H9 (cell line): Measurements from ENCODE around the gene CPT1A. TPM values are rescaled to one million over a fixed set of nuclear protein-coding genes. Genes with fewer than 3 reads are reported as not detected.

Experiments
- DNase-seq: peaks from one replicate; pipeline ENCODE4 v3.0.0-alpha.2; 2017
- H2AFZ ChIP-seq: one replicate; pipeline ENCODE4 v1.6.1; 2013; ENCODE audit warnings: mild to moderate bottlenecking, low read length, control low read depth, moderate library complexity
- H2AK5ac ChIP-seq: 2 replicates; pipeline ENCODE4 v1.6.1; 2013; ENCODE audit warnings: low read length, control low read depth, mixed read lengths; ENCODE audit not compliant: insufficient read length
- H2BK120ac ChIP-seq: one replicate; pipeline ENCODE4 v1.6.1; 2013; ENCODE audit warnings: low read depth, mild to moderate bottlenecking, low read length, control low read depth, inconsistent platforms; ENCODE audit not compliant: poor library complexity, severe bottlenecking
- H2BK12ac ChIP-seq: 2 replicates; pipeline ENCODE4 v1.6.1; 2013; ENCODE audit warnings: low read length, control low read depth, mixed read lengths, low read depth; ENCODE audit not compliant: insufficient read length
- H2BK15ac ChIP-seq: 2 replicates; pipeline ENCODE4 v1.6.1; 2013; ENCODE audit warnings: low read depth, low read length, control low read depth
- H2BK20ac ChIP-seq: one replicate; pipeline ENCODE4 v1.6.1; 2013; ENCODE audit warnings: low read depth, mild to moderate bottlenecking, low read length, control low read depth, inconsistent platforms; ENCODE audit not compliant: poor library complexity, severe bottlenecking
- H2BK5ac ChIP-seq: 2 replicates; pipeline ENCODE4 v1.6.1; 2013; ENCODE audit warnings: low read length, control low read depth, mixed read lengths; ENCODE audit not compliant: insufficient read length
- H3K14ac ChIP-seq: 2 replicates; pipeline ENCODE4 v1.6.1; 2013; ENCODE audit warnings: low read length, control low read depth; ENCODE audit not compliant: insufficient read depth
- H3K18ac ChIP-seq: 2 replicates; pipeline ENCODE4 v1.6.1; 2013; ENCODE audit warnings: low read depth, mild to moderate bottlenecking, mixed read lengths, low read length, control low read depth; ENCODE audit not compliant: insufficient read length
- H3K23ac ChIP-seq: 2 replicates; pipeline ENCODE4 v1.6.1; 2013; ENCODE audit warnings: low read length, control low read depth, mixed read lengths, low read depth; ENCODE audit not compliant: insufficient read length
- H3K23me2 ChIP-seq: 2 replicates; pipeline ENCODE4 v1.6.1; 2013; ENCODE audit warnings: low read depth, mild to moderate bottlenecking, mixed read lengths, low read length, control low read depth; ENCODE audit not compliant: insufficient read length, poor library complexity, severe bottlenecking
- H3K27ac ChIP-seq: 2 replicates; pipeline ENCODE4 v1.5.1; 2013; ENCODE audit warnings: low read length, control low read depth, mixed read lengths, low read depth; ENCODE audit not compliant: insufficient read length
- H3K27me3 ChIP-seq: 2 replicates; pipeline ENCODE4 v1.6.1; 2013; ENCODE audit warnings: low read length, control low read depth, inconsistent platforms; ENCODE audit not compliant: insufficient read depth
- H3K4ac ChIP-seq: 2 replicates; pipeline ENCODE4 v1.6.1; 2013; ENCODE audit warnings: low read depth, mild to moderate bottlenecking, control low read depth, inconsistent platforms, low read length, moderate library complexity
- H3K4me1 ChIP-seq: 2 replicates; pipeline ENCODE4 v1.6.1; 2013; ENCODE audit warnings: low read length, control low read depth, inconsistent platforms; ENCODE audit not compliant: insufficient read depth
- H3K4me2 ChIP-seq: 2 replicates; pipeline ENCODE4 v1.6.1; 2013; ENCODE audit warnings: low read length, control low read depth, mixed read lengths; ENCODE audit not compliant: insufficient read length, insufficient read depth
- H3K56ac ChIP-seq: 2 replicates; pipeline ENCODE4 v1.6.1; 2013; ENCODE audit warnings: low read depth, mild to moderate bottlenecking, mixed read lengths, low read length, control low read depth; ENCODE audit not compliant: insufficient read length
- H3K79me1 ChIP-seq: 2 replicates; pipeline ENCODE4 v1.6.1; 2013; ENCODE audit warnings: low read depth, mild to moderate bottlenecking, moderate library complexity, low read length, control low read depth, inconsistent platforms; ENCODE audit not compliant: insufficient read depth, poor library complexity, severe bottlenecking
- H3K79me2 ChIP-seq: 2 replicates; pipeline ENCODE4 v1.6.1; 2013; ENCODE audit warnings: low read length, control low read depth, inconsistent platforms; ENCODE audit not compliant: insufficient read depth
- H3K9ac ChIP-seq: 2 replicates; pipeline ENCODE4 v1.6.1; 2013; ENCODE audit warnings: low read length, control low read depth, mixed read lengths; ENCODE audit not compliant: insufficient read length; ENCODE audit errors: extremely low read depth
- H3K9me3 ChIP-seq: one replicate; pipeline ENCODE4 v1.6.1; 2013; ENCODE audit warnings: low read depth, low read length, inconsistent platforms; ENCODE audit not compliant: control insufficient read depth
- H3T11ph ChIP-seq: one replicate; pipeline ENCODE4 v1.6.1; 2013; ENCODE audit warnings: mild to moderate bottlenecking, low read length, control low read depth, inconsistent platforms
- H4K20me1 ChIP-seq: one replicate; pipeline ENCODE4 v1.6.1; 2013; ENCODE audit not compliant: control insufficient read depth, insufficient read length, insufficient read depth
- H4K5ac ChIP-seq: 2 replicates; pipeline ENCODE4 v1.6.1; 2013; ENCODE audit warnings: low read depth, mild to moderate bottlenecking, mixed read lengths, low read length, control low read depth; ENCODE audit not compliant: insufficient read length
- H4K8ac ChIP-seq: replicated peaks from 2 replicates; pipeline ENCODE4 v1.6.1; 2013; ENCODE audit warnings: low read length, control low read depth, mixed read lengths, low read depth; ENCODE audit not compliant: insufficient read length
- H4K91ac ChIP-seq: 2 replicates; pipeline ENCODE4 v1.6.1; 2013; ENCODE audit warnings: low read depth, mild to moderate bottlenecking, moderate library complexity, mixed read lengths, low read length, control low read depth; ENCODE audit not compliant: insufficient read length
- H3K27ac Mint-ChIP-seq, 3 experiments: 2 replicates in 2 of 3; 3 replicates in 1 of 3; pipeline ENCODE4 v1.8.0; 2020 to 2021; ENCODE audit warnings: mixed read lengths in 3 of 3, mild to moderate bottlenecking in 1 of 3, moderate library complexity in 1 of 3
- H3K27me3 Mint-ChIP-seq: 2 replicates; pipeline ENCODE4 v1.8.0; 2021; ENCODE audit warnings: low read depth, mild to moderate bottlenecking, moderate library complexity, mixed read lengths
- H3K36me3 Mint-ChIP-seq, 3 experiments: 2 replicates in 2 of 3; 3 replicates in 1 of 3; pipeline ENCODE4 v1.8.0; 2020 to 2021; ENCODE audit warnings: low read depth in 3 of 3, mixed read lengths in 3 of 3; ENCODE audit not compliant: insufficient read depth in 1 of 3
- H3K4me1 Mint-ChIP-seq, 2 experiments: 2 replicates each; pipeline ENCODE4 v1.8.0; 2020; ENCODE audit warnings: mixed read lengths in 2 of 2
- H3K4me3 Mint-ChIP-seq, 2 experiments: 2 replicates in 1 of 2; 3 replicates in 1 of 2; pipeline ENCODE4 v1.8.0; 2020 to 2021; ENCODE audit warnings: mild to moderate bottlenecking in 2 of 2, mixed read lengths in 2 of 2, moderate library complexity in 1 of 2
- H3K9me3 Mint-ChIP-seq, 2 experiments: 2 replicates in 1 of 2; 3 replicates in 1 of 2; pipeline ENCODE4 v1.8.0; 2020; ENCODE audit warnings: mild to moderate bottlenecking in 2 of 2, mixed read lengths in 2 of 2, moderate library complexity in 1 of 2
- CTCF ChIP-seq: fragments of 200-600 bp; sonication (generic); conservative IDR thresholded peaks from 3 replicates; pipeline ENCODE4 v1.8.0; 2021; ENCODE audit warnings: antibody characterized with exemption, mild to moderate bottlenecking
- WGBS: extraction: QIAGEN DNeasy Blood & Tissue Kit; methylation state at CpG from one replicate; pipeline ENCODE4 v1.1.7; 2013; ENCODE audit warnings: missing lambda C conversion rate, low lambda C conversion rate, mixed read lengths; ENCODE audit not compliant: insufficient read length; ENCODE audit errors: extremely low coverage; 5-methylcytosine and 5-hydroxymethylcytosine counted together
- total RNA-seq: library from RNA; stranded (reverse); gene quantifications from 2 replicates; pipeline ENCODE4 v1.2.1, GENCODE V29; 2021

Gene CPT1A
- total RNA-seq, 1 experiment from 2014 or later = 7.5 TPM

GRCh38 chr11:68867066-68867465 lies 25.4 kb upstream of the CPT1A start:
- H3K27me3 ChIP-seq = no peaks in the 10 kb centered on the region
- H2AFZ ChIP-seq = no peak overlapping the region
- no peaks in the 10 kb centered on the region for H3K79me1 ChIP-seq
- peak overlapping the region; percentile 64; the same call in 1 of the 2 replicates for H3K14ac ChIP-seq
- H2BK15ac ChIP-seq = no peak overlapping the region
- H4K91ac ChIP-seq = no peak overlapping the region
- H3K9ac ChIP-seq = no peak overlapping the region
- DNase-seq = no peak
- H3K79me2 ChIP-seq = no peaks in the 10 kb centered on the region
- no peak overlapping the region for H3T11ph ChIP-seq
- H4K5ac ChIP-seq = no peak overlapping the region
- no peaks in the 10 kb centered on the region for H3K9me3 ChIP-seq
- H4K20me1 ChIP-seq = no peaks in the 10 kb centered on the region
- Mint-ChIP-seq H3K36me3 (peaks cover 1 to 4% (median 3%) of the 10 kb centered on the region in 3 experiments; a peak in 3 of 7 replicates), H3K9me3 (peaks cover 3 to 9% of the 10 kb centered on the region in 2 experiments; a peak in 4 of 5 replicates), H3K4me1 (peaks cover 28 to 41% of the 10 kb centered on the region in 2 experiments), H3K27me3 (peaks cover 18% of the 10 kb centered on the region), H3K4me3 (no peak overlapping the region), H3K27ac (no peak overlapping the region)
- H3K4me1 ChIP-seq = no peaks in the 10 kb centered on the region; the same call in 1 of the 2 replicates
- no peak overlapping the region for H2BK20ac ChIP-seq
- no peak overlapping the region for H2BK5ac ChIP-seq
- H4K8ac ChIP-seq = no peak overlapping the region
- no peak for TF ChIP-seq CTCF
- H3K56ac ChIP-seq = no peak overlapping the region
- no peak overlapping the region for H2AK5ac ChIP-seq
- H3K18ac ChIP-seq = no peak overlapping the region
- WGBS = no CpG with 5 or more reads among the region's 6 CpGs
- H3K27ac ChIP-seq = no peak overlapping the region
- H2BK12ac ChIP-seq = no peak overlapping the region
- no peak overlapping the region for H3K4ac ChIP-seq
- H3K23me2 ChIP-seq = no peaks in the 10 kb centered on the region
- H3K4me2 ChIP-seq = no peak overlapping the region
- no peak overlapping the region for H3K23ac ChIP-seq
- H2BK120ac ChIP-seq = no peak overlapping the region
